Kidney glomerular epithelial cell (primary cell): ENCODE measurements around the gene GLIS1.

Experiments used
- DNase-seq: peaks from one replicate; lab custom pipeline; 2025; lab: John Stamatoyannopoulos, UW

GLIS1 gene

GRCh38 chr1:53529555-53529954 lies 209.4 kb downstream of the GLIS1 start:
- DNase-seq: no peak

DNA sequence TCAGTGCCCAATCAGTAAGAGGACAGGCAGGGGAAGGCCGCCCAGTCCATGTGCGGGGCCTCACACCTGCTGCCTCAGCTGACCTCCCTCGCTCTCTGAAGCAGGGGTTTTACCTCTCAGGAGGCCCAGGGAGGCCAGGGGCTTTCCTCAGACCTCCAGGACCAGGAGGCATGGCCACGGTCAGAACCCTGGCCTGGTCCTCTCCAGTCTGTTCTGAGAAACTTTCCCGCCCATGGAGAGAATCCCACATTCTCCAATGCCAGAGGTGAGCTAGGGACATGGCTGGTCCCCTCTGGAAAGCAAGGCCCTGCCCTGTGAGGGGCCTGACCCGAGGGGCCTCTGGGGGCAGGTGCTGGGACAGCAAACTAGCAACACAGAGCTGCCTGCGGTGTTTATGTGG lies 211.6 kb downstream of the GLIS1 start:
- no peak for DNase-seq

GRCh38 chr1:53526451-53527101 lies 212.4 kb downstream of the GLIS1 start:
- DNase-seq: no peak

- no peak for DNase-seq
Measured at GRCh38 chr1:53525595-53525994, 213.4 kb downstream of the GLIS1 start.

GRCh38 chr1:53524428-53525375 lies 214.3 kb downstream of the GLIS1 start:
- no peak for DNase-seq

- DNase-seq: no peak
Measured at GRCh38 chr1:53521924-53522552, 216.9 kb downstream of the GLIS1 start.

GRCh38 chr1:53520481-53520880 lies 218.5 kb downstream of the GLIS1 start:
- no peak for DNase-seq

GRCh38 chr1:53519421-53519820 lies 219.5 kb downstream of the GLIS1 start:
- DNase-seq: no peak

GRCh38 chr1:53518775-53519174 lies 220.2 kb downstream of the GLIS1 start:
- DNase-seq: no peak

DNA sequence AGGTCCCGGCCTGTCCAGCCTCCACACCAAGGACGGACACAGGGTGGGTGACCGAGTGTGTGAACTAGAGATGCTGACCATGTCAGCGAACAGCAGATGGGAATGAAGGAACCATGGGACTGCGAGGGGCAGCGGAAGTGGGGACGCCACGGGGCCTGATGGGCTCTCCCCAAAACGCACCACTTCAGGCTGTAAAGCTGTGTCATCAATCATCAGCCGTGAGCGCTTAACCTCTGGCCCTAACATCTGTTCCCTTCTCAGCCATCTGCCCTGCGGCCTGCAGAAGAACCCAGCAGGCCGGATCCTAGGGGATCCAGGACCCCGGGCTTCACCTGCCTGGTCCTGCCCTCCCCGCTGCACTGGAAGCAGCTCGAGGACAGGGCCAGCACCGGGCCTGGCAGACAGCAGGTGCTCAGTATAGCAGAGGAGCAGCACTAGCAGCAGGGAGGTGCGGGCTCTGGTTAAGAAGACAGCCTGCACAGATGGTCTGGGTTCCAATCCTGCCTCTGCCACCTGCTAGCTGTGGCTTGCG lies 221.1 kb downstream of the GLIS1 start:
- no peak for DNase-seq

- no peak for DNase-seq
Measured at GRCh38 chr1:53517109-53517508, 221.9 kb downstream of the GLIS1 start.

DNA sequence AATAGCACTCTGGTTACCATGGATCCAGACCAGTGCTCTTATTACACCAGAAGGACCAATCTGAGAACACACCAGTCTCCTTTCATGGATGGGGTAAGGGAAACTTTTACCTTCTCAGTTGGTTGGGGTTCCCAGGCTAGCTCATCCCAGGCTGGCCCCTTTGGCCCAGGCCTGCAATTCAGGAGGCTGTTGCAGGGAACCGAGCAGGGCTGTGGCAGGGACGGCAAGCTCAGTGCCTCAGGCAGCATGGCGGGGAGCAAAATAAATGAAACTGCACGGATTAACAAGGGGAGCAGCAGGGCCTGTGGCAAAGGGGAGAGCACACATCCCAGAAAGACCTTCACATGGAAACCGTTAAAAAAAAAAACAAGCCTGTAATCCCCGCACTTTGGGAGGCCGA lies 222.8 kb downstream of the GLIS1 start:
- no peak for DNase-seq

DNA sequence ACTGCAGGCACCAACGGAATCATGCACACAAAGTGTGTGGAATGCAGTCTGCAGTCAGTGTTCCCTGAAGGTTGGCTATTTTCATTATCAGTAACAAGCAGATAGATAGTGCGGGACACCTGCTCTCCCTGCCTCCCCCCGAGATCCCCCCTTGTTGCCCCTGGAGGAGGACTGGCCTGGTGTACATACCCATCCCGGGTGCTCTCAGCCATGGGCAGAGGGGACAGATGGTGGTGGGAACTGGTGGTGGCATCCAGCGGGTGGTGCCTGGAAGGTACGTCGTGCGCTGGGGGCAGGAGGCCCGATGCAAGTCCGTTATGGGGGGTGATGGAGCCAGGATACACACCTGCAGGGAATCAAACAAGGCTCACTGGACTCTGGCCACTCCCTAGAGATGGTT lies 224.5 kb downstream of the GLIS1 start:
- no peak for DNase-seq

DNA sequence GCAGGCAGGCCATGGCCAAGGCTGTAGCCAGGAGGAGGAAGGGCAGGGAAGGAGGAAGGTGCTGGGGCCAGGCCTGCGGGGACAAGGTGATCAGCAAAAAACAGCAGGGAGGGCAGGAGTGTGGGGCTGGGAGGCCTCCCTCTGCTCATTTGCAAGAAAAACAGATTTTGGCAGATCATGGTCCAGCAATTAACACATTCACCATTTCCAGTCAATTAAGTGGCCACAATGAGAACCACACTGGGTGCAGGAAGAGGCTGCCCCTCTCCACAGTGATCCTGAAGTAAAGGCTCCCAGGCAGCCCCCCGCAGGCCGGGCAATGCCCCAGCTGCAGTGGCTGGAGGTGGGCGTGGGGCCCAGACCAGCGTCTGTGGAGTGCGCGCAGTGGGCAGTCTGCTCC lies 225.1 kb downstream of the GLIS1 start:
- DNase-seq: no peak

GRCh38 chr1:53512807-53513755 lies 225.9 kb downstream of the GLIS1 start:
- no peak for DNase-seq

DNA sequence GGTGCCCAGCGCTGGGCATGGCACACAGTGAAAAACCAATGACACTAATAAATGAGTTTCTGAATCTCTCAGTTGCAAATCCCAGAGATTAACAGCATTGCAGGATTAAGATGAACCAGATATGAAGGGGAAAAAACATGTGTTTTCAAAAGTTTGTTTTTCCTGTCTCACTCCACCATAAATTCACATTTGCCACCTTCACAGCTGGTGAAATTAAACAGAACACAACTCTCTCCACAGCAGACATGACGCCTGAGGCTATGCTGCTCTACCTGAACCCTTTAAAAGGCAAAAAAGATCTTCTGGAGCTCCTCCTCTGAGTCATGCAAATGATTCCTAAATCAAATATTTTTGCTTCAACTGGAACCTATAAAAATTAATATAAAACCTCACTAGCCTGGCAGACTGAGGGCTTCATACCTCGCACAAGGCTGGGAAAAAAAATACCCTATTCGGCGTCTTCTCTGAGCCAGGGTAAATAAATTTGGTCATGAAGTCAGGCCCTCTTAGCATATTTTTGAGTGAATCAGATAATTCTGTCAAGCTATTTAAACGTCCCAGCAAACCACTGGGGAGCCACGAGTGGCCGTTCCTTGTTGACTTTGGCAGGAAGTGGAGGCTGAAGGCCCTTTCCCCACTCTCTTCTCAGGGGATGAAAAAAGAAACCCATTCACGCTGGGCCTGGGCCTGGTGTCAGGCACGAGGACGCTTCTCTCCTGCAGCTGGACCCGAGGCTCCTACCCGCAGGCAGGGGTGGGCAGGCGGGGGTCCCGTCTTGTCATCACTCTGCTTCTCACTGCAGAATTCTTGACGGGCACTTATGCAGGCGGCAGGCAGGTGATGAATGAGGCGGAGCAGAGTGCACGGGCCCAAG lies 226.8 kb downstream of the GLIS1 start:
- DNase-seq: no peak

DNA sequence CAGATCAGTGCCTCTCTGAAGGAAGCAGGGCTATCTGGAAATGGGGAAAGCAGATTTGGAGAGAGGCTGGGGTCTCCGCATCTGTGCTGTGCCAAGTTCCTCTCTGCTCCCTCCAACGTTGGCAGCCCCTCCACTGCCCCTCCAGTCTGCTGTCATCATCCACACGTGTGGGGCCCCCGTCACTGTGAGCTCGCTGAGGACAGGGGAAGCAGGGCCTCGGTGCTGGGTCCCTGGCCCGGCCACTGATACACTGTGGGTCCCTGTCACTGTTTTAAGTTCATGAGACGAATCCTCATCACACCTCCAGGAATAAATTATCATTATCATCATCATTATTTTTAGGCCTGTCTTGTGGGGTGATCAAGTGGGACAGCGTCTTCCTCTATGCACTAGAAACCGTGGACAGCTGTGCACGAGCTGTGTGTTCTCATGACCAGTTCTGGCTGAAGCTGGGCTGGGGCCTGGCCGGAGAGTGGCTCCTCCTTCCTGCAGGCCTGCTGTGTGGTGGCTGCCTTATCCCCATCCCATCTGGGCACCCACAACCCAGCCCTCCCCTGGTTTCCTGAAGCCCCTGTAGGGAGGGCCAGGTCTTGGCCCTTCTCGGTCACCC lies 227.5 kb downstream of the GLIS1 start:
- DNase-seq: no peak

GRCh38 chr1:53510215-53510614 lies 228.7 kb downstream of the GLIS1 start:
- no peak for DNase-seq

DNA sequence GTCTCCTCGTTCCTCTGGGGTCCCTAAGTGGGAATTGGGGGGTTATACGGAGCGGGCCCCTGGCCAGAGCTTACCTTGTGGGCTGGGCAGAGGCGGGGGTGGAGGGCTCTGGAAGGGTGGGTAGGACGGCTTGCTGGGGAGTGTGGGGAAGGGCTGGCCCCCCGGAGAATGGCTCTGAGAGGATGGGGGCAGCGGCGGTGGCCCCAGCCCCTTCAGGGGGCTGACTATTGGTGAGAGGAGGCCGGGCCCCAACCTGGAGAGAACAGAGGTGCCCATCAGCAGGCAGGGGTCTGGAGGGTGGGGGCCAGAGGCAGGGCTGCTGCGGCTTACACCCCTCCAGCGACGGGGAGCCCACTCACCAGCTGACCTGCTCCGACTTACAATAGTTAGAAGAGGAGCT lies 229.2 kb downstream of the GLIS1 start:
- DNase-seq: no peak
